GM12872 (cell line): ENCODE measurements around the gene KREMEN2.

Source experiments
- TF ChIP-seq, protein P1 (sequence below): IDR thresholded peaks from 3 replicates; pipeline ENCODE4 v1.5.1; 2011; ENCODE audit warnings: low read depth, mild to moderate bottlenecking, low read length, moderate library complexity; ENCODE audit not compliant: insufficient read depth

The KREMEN2 gene

GRCh38 chr16:2971985-2972784 lies 8.1 kb downstream of the KREMEN2 start:
- TF ChIP-seq, protein P1, sequence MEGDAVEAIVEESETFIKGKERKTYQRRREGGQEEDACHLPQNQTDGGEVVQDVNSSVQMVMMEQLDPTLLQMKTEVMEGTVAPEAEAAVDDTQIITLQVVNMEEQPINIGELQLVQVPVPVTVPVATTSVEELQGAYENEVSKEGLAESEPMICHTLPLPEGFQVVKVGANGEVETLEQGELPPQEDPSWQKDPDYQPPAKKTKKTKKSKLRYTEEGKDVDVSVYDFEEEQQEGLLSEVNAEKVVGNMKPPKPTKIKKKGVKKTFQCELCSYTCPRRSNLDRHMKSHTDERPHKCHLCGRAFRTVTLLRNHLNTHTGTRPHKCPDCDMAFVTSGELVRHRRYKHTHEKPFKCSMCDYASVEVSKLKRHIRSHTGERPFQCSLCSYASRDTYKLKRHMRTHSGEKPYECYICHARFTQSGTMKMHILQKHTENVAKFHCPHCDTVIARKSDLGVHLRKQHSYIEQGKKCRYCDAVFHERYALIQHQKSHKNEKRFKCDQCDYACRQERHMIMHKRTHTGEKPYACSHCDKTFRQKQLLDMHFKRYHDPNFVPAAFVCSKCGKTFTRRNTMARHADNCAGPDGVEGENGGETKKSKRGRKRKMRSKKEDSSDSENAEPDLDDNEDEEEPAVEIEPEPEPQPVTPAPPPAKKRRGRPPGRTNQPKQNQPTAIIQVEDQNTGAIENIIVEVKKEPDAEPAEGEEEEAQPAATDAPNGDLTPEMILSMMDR: no peak

DNA sequence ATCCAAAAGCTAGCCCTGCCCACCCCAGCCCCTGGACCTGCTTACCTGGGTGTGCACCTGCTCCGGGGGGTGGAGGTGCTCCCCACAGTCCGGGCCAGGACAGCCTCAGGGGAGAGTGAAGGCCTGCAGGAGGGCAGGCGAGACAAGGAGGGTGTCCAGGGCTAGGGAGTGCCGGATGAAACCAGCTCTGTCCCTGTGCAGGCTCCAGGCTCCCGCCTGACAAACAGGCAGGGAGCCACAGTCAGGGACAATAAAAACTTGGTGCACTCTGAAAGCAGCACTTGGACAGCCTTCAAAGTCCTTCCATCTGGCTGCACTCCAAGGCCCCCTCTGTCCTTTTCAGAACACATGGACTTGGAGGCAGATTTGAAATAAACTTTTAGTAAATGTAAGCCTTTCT lies 9.0 kb downstream of the KREMEN2 start:
- TF ChIP-seq, protein P1: no peak

DNA sequence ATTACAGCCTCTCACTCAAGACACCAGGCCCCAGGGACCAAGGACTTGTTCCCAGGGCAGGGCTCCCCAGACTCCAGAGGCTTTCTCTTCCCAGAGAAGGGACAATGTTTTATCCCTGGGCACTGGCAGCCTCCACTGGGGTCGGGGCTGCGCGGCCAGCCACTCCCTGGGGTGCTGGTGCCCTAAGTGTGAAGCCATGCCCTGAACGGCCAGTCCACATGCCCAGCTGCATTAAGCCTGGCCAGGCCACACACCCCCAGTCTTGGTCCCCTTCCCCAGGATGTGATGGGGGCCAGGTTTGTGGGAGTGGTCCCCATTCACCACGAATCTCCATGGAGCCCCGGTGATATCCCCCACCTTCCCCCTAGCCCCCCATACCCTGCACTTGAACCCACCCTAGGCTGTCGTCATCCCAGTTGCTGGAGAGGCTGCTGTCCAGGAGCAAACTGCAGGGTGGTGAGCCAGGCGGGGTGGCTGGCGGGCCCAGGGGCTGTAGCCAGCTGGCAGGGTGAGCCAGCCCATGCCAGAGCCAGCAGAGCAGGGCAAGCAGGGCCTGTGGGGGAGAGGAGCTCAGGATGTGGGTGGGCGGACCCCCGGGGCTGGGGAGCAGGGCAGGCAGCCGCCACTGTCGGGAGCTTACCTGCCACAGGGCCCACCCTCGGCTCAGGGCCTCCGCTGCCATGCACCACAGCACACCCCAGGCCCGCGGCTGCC lies 9.7 kb downstream of the KREMEN2 start:
- TF ChIP-seq, protein P1: no peak

DNA sequence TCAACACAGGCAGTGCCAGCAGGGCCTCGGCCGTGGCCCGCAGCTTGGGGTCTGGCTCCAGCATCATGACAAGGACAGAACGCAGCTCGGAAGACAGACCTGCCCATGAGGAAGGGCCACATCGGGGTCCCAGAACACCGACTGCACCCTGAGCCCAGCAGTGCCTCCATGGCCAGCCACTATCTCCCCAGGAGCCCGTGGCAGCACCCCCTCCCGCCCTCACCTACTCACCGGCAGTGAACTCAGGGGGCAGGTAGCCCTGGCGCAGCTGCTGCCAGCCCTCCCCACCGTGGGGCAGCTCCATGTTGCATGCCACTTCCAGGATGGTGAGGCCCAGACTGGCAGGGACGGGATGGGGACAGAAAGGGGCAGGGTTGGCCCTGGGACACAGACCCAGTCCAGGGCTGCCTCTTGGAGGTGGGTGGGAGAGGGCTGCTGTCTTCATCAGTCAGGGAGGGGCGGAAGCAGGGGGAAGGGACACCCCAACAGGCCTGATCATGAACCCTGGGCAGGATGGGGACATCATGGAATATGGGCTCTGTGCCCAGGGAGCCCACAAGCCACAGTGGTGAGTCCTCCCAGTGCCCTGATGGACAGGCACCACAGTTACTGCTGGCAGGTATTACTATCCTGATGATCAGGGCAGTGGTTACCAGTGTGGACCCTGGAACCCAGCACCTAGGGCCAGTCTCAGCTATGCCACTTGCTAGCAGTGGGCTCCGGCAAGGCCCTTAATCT lies 10.4 kb downstream of the KREMEN2 start:
- TF ChIP-seq, protein P1: no peak

GRCh38 chr16:2975161-2975795 lies 11.2 kb downstream of the KREMEN2 start:
- TF ChIP-seq, protein P1: no peak

- TF ChIP-seq, protein P1: no peak
Measured at GRCh38 chr16:2976201-2976600, 12.1 kb downstream of the KREMEN2 start.

DNA sequence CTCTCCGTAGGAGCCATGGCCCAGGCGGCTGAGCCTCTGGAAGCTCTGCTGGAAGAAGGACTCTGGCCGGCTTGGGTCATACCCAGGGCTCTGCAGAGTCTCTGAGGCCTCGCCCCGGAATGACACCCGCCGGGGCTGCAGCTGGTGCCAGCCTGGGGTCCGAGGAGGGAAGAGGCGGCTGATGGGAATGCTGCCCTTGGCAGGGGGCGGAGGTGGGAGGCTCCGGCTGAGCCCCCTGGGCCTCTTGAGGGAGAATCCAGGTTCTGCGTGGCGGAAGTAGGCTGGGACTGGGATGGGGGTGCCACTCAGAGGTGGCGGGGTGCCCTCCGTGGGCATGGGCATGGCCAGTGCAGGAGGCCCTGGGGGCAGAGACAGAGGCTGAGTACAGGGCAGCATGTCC lies 12.6 kb downstream of the KREMEN2 start:
- TF ChIP-seq, protein P1: no peak
